ENCODE measurements around the gene LRR1. TPM values are rescaled to one million over a fixed set of nuclear protein-coding genes. Genes with fewer than 3 reads are reported as not detected.
A peak's percentile ranks its signal among the peaks of the same experiment; 100 is the strongest.

LRR1 gene
- total RNA-seq, 4 donors from 2014 or later = 5.2 to 8.9 (median 6.9) TPM

GRCh38 chr14:49586673-49587460, 11.9 kb upstream of the LRR1 start:
- Histone ChIP-seq H3K36me3 (peaks cover 8 to 17% of the 10 kb centered on the region in 2 donors), H3K27me3 (no peaks in the 10 kb centered on the region), H3K4me3 (replicated peaks in 1 of 3) (peak overlapping the region in 2 of 3 donors; percentile 11 to 76), H3K9me3 (no peaks in the 10 kb centered on the region), H3K27ac (peak overlapping the region; percentile 71 to 94 (median 73)), H3K4me1 (peaks cover 13 to 15% of the 10 kb centered on the region in 2 donors)
- 4% methylated on average over 12 to 15 of the region's 21 CpGs for WGBS, 2 donors
- intact Hi-C loops (cut with DNase I) = no loop called here
- DNase-seq = peak; percentile 22 to 26
- TF ChIP-seq POLR2A (IDR thresholded peaks at IDR 0.05) = no peak
- TF ChIP-seq CTCF (IDR thresholded peaks at IDR 0.05) = peak; percentile 73 to 99 (median 80)

GRCh38 chr14:49589387-49589786, 9.4 kb upstream of the LRR1 start:
- Histone ChIP-seq H3K4me1 (peaks cover 8% of the 10 kb centered on the region in 2 donors), H3K27me3 (no peaks in the 10 kb centered on the region), H3K4me3 (replicated peaks in 1 of 3) (no peak overlapping the region), H3K36me3 (peaks cover 0 to under 1% of the 10 kb centered on the region in 2 donors), H3K27ac (no peak overlapping the region), H3K9me3 (no peaks in the 10 kb centered on the region)
- no peak for DNase-seq
- intact Hi-C loops (cut with DNase I) = no loop called here
- TF ChIP-seq CTCF (IDR thresholded peaks at IDR 0.05) (no peak), POLR2A (IDR thresholded peaks at IDR 0.05) (no peak)
- WGBS, 2 donors = 91 to 95% methylated on average over 3 of the region's 3 CpGs

GRCh38 chr14:49593016-49593415, 5.7 kb upstream of the LRR1 start:
- Histone ChIP-seq H3K27me3 (no peaks in the 10 kb centered on the region), H3K9me3 (no peaks in the 10 kb centered on the region), H3K27ac (no peak overlapping the region), H3K4me1 (peaks cover 4 to 6% of the 10 kb centered on the region in 2 donors), H3K36me3 (no peaks in the 10 kb centered on the region), H3K4me3 (replicated peaks in 1 of 3) (no peak overlapping the region)
- WGBS, 2 donors = 91 to 95% methylated on average over 3 of the region's 3 CpGs
- TF ChIP-seq POLR2A (IDR thresholded peaks at IDR 0.05) (no peak), CTCF (IDR thresholded peaks at IDR 0.05) (no peak)
- no peak for DNase-seq
- intact Hi-C loops (cut with DNase I) = no loop called here

GRCh38 chr14:49594347-49595091, 4.2 kb upstream of the LRR1 start:
- H3K4me1 ChIP-seq = peaks cover 4 to 6% of the 10 kb centered on the region in 2 donors
- intact Hi-C loops (cut with DNase I) = no loop called here

GRCh38 chr14:49598189-49598484, 603 bp upstream of the LRR1 start:
- intact Hi-C loops (cut with DNase I) = no loop called here
- TF ChIP-seq CTCF (IDR thresholded peaks at IDR 0.05) = no peak
- no peak for TF ChIP-seq POLR2A (IDR thresholded peaks at IDR 0.05)
- 1% methylated on average over 13 to 15 of the region's 15 CpGs for WGBS, 2 donors

More at GRCh38 chr14:49594347-49595091, 4.2 kb upstream of the LRR1 start:
- DNase-seq = peak in 1 of 2 donors; percentile 25
- H3K9me3 ChIP-seq = no peaks in the 10 kb centered on the region
- no peak for TF ChIP-seq POLR2A (IDR thresholded peaks at IDR 0.05)
- 48 to 49% methylated on average over 4 of the region's 4 CpGs for WGBS, 2 donors
- H3K27me3 ChIP-seq = no peaks in the 10 kb centered on the region
- no peak overlapping the region for H3K4me3 ChIP-seq (replicated peaks in 1 of 3)
- no peak overlapping the region for H3K27ac ChIP-seq
- H3K36me3 ChIP-seq = no peaks in the 10 kb centered on the region

More at GRCh38 chr14:49598189-49598484, 603 bp upstream of the LRR1 start:
- no peak for DNase-seq
- no peaks in the 10 kb centered on the region for H3K36me3 ChIP-seq
- peak overlapping the region; percentile 47 to 67 (median 65) for H3K4me3 ChIP-seq (replicated peaks in 1 of 3)
- H3K27me3 ChIP-seq = no peaks in the 10 kb centered on the region
- H3K4me1 ChIP-seq = peaks cover 4 to 6% of the 10 kb centered on the region in 2 donors
- H3K9me3 ChIP-seq = no peaks in the 10 kb centered on the region
- peak overlapping the region; percentile 86 to 93 (median 92) for H3K27ac ChIP-seq

Measured in thyroid gland (tissue), 4 donors.